ENCODE data around the gene ZNF710. TPM values are rescaled to one million over a fixed set of nuclear protein-coding genes. Genes with fewer than 3 reads are reported as not detected.
A peak's percentile ranks its signal among the peaks of the same experiment; 100 is the strongest.

ZNF710 gene
- total and polyA plus RNA-seq, 2 of the 4 experiments (the other 2 are of a cell fraction) = 7.6 to 8.2 TPM

DNA sequence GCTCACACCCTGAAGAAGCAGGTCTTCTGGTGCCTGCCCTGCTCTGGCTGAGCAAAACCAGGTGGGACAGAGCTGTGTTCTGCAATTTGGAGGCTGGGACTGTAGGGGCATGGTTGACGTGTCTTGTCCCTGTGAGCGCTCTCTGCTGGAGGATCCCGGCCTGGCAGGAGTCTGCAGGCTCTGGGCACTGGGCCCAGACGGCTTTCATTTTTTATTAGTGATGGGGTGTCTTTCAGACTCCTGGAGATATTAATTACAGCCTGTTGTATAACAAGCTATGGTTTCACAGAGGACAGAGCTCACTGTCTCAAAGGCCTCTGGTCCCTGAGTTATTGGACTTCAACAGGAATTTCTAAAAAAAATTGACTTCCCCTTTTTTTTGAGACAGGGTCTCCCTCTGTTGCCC lies 29.5 kb upstream of the ZNF710 start:
- Histone ChIP-seq H3K4ac (ENCODE audit: low read depth, low read length) (no peak overlapping the region), H2BK20ac (ENCODE audit: low read depth, low read length) (no peak overlapping the region), H3K27ac (ENCODE audit: insufficient read depth, low read length) (no peak overlapping the region), H2AFZ (replicated peaks; ENCODE audit: low read length, poor library complexity) (no peak overlapping the region), H4K8ac (ENCODE audit: low read depth in 2 of 2, low read length in 2 of 2) (no peak overlapping the region), H3K14ac (replicated peaks; ENCODE audit: low read depth, low read length) (no peak overlapping the region), H3K9me1 (ENCODE audit: insufficient read depth, low read length) (no peaks in the 10 kb centered on the region), H3K27me3 (ENCODE audit: control insufficient read depth, insufficient read depth, low read length) (peaks cover 16% of the 10 kb centered on the region), H3K56ac (ENCODE audit: extremely low read depth, insufficient read depth, low read length) (no peak overlapping the region), H4K20me1 (ENCODE audit: insufficient read depth, low read length) (no peaks in the 10 kb centered on the region), H3K9ac (ENCODE audit: low read depth, low read length) (no peak overlapping the region), H3K4me1 (ENCODE audit: control insufficient read depth, insufficient read depth, low read length) (no peaks in the 10 kb centered on the region), H2AK5ac (ENCODE audit: low read depth, low read length) (no peak overlapping the region), H2BK120ac (ENCODE audit: low read depth, low read length) (no peak overlapping the region), H3K79me1 (ENCODE audit: low read depth in 1 of 2, low read length in 2 of 2) (no peaks in the 10 kb centered on the region), H3K18ac (ENCODE audit: low read depth, low read length) (no peak overlapping the region), H2BK15ac (ENCODE audit: low read depth, low read length) (no peak overlapping the region), H3K23ac (ENCODE audit: low read depth, low read length) (no peak overlapping the region), H3K36me3 (ENCODE audit: control insufficient read depth, insufficient read depth, low read length) (no peaks in the 10 kb centered on the region), H3K4me3 (ENCODE audit: insufficient read depth, low read depth, low read length) (no peak overlapping the region), H4K91ac (ENCODE audit: insufficient read depth, low read depth, low read length) (no peak overlapping the region), H4K5ac (ENCODE audit: low read depth, low read length) (no peak overlapping the region), H2BK5ac (ENCODE audit: low read depth, low read length, poor library complexity, severe bottlenecking) (no peak overlapping the region), H2AK9ac (replicated peaks; ENCODE audit: low read depth, low read length, poor library complexity) (no peak overlapping the region), H3K4me2 (ENCODE audit: low read depth, low read length) (no peak overlapping the region), H3K9me3 (ENCODE audit: control insufficient read depth, insufficient read depth, low read length) (no peaks in the 10 kb centered on the region)
- DNase-seq (peak; percentile 52), ATAC-seq (ENCODE audit: low read depth) (peak; percentile 93)
- no TSS peak for BruUV-seq (replicated peaks)
- intact Hi-C loops (cut with micrococcal nuclease) (loop anchor here (5.0 kb wide), 1 partner anchor 54 kb away; no protein-coding TSS in a partner anchor), in situ Hi-C loops (cut with MboI; ENCODE audit: low sequenced_read_pairs) (no loop called here), dilution Hi-C loops (cut with HindIII; ENCODE audit: low sequenced_read_pairs, unreplicated experiment) (no loop called here)
- POLR2A ChIA-PET (ENCODE audit: unreplicated experiment) = no interaction called here
- WGBS, 2 experiments (ENCODE audit: extremely low coverage in 2 of 2, insufficient read length in 1 of 2) = no CpG with 5 or more reads among the region's 4 CpGs
- TF ChIP-seq SMC3 (IDR thresholded peaks at IDR 0.05; ENCODE audit: low read depth, low read length) (peak; percentile 47), RAD21 (IDR thresholded peaks at IDR 0.05; ENCODE audit: low read length) (peak; percentile 49), CHD1 (IDR thresholded peaks at IDR 0.05; ENCODE audit: low read depth, low read length) (no peak), MAFK (IDR thresholded peaks at IDR 0.05; ENCODE audit: low read depth, low read length) (no peak), CEBPB (IDR thresholded peaks at IDR 0.05; ENCODE audit: low read depth, low read length) (no peak)
- TF ChIP-seq, protein P1, sequence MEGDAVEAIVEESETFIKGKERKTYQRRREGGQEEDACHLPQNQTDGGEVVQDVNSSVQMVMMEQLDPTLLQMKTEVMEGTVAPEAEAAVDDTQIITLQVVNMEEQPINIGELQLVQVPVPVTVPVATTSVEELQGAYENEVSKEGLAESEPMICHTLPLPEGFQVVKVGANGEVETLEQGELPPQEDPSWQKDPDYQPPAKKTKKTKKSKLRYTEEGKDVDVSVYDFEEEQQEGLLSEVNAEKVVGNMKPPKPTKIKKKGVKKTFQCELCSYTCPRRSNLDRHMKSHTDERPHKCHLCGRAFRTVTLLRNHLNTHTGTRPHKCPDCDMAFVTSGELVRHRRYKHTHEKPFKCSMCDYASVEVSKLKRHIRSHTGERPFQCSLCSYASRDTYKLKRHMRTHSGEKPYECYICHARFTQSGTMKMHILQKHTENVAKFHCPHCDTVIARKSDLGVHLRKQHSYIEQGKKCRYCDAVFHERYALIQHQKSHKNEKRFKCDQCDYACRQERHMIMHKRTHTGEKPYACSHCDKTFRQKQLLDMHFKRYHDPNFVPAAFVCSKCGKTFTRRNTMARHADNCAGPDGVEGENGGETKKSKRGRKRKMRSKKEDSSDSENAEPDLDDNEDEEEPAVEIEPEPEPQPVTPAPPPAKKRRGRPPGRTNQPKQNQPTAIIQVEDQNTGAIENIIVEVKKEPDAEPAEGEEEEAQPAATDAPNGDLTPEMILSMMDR (conservative IDR thresholded peaks at IDR 0.05; ENCODE audit: low read depth, low read length) = peak; percentile 63
- CTCF ChIA-PET = interaction anchor here (0.6 to 1.4 kb wide), 6 partner anchors 9 to 100 kb away, joined by 3 to 5 read pairs (median 4); no protein-coding TSS in a partner anchor
